HepG2 (cell line): ENCODE results near the gene SLC17A9. TPM values are rescaled to one million over a fixed set of nuclear protein-coding genes. Genes with fewer than 3 reads are reported as not detected.
A peak's percentile ranks its signal among the peaks of the same experiment; 100 is the strongest.

ENCODE experiments used
- FOXC1 ChIP-seq: sonication (generic); formaldehyde crosslinking; IDR thresholded peaks from 2 replicates; pipeline ENCODE4 v1.8.0; 2022; ENCODE audit warnings: mild to moderate bottlenecking, missing genetic modification reagents, borderline replicate concordance
- JUNB ChIP-seq: sonication (generic); formaldehyde crosslinking; IDR thresholded peaks from 2 replicates; pipeline ENCODE4 v1.8.0; 2022; ENCODE audit warnings: missing genetic modification reagents, mild to moderate bottlenecking, borderline replicate concordance
- NFYB ChIP-seq: sonication (generic); formaldehyde crosslinking; IDR thresholded peaks from 2 replicates; pipeline ENCODE4 v1.4.0; 2020; ENCODE audit warnings: missing genetic modification reagents
- SMAD3 ChIP-seq: sonication (generic); formaldehyde crosslinking; IDR thresholded peaks from 2 replicates; pipeline ENCODE4 v1.4.0; 2020; ENCODE audit warnings: missing genetic modification reagents
- ZBTB7A ChIP-seq: sonication (generic); formaldehyde crosslinking; IDR thresholded peaks from 2 replicates; pipeline ENCODE4 v1.8.0; 2022; ENCODE audit warnings: mild to moderate bottlenecking, missing genetic modification reagents
- ZNF280D ChIP-seq: sonication (generic); formaldehyde crosslinking; IDR thresholded peaks from 2 replicates; pipeline ENCODE4 v1.5.1; 2020; ENCODE audit warnings: mild to moderate bottlenecking, missing genetic modification reagents
- ZNF407 ChIP-seq: sonication (generic); formaldehyde crosslinking; IDR thresholded peaks from one replicate; pipeline ENCODE4 v1.5.1; 2020; ENCODE audit warnings: mild to moderate bottlenecking, missing genetic modification reagents; ENCODE audit errors: not compliant biosample characterization
- ZNF562 ChIP-seq: sonication (generic); formaldehyde crosslinking; IDR thresholded peaks from 2 replicates; pipeline ENCODE4 v1.8.0; 2022; ENCODE audit warnings: missing genetic modification reagents, borderline replicate concordance
- ZNF891 ChIP-seq: sonication (generic); formaldehyde crosslinking; IDR thresholded peaks from 2 replicates; pipeline ENCODE4 v1.5.0; 2020; ENCODE audit warnings: mild to moderate bottlenecking, missing genetic modification reagents
- polyA plus RNA-seq, 8 experiments: library from polyadenylated mRNA; depleted of rRNA in 3 of 8; stranded (reverse) in 7 of 8; unstranded in 1 of 8; fragments of >200 nt; fragmentation: Illumina TruSeq in 4 of 8; extraction: Trizol in 4 of 8; gene quantifications; 2 replicates each; pipeline versions ENCODE4 v1.2.1 to v1.2.3, GENCODE V29; 2011 to 2016; ENCODE audit warnings: low read depth in 4 of 8, missing spikeins in 1 of 8, mixed read lengths in 1 of 8; ENCODE audit not compliant: insufficient read depth in 1 of 8
- total RNA-seq, 5 experiments: library from RNA; depleted of rRNA; stranded (reverse); fragments of >200 nt; fragmentation: Illumina TruSeq; extraction: Trizol; gene quantifications; 2 replicates each; pipeline ENCODE4 v1.2.3, GENCODE V29; 2016; ENCODE audit warnings: low read depth in 1 of 5
- TF ChIP-seq, protein P1 (sequence below): sonication (generic); formaldehyde crosslinking; IDR thresholded peaks from 2 replicates; pipeline ENCODE4 v1.5.1; 2020; ENCODE audit warnings: mild to moderate bottlenecking, missing genetic modification reagents, borderline replicate concordance

The SLC17A9 gene
- total and polyA plus RNA-seq, 2 of the 13 experiments (the other 11 are each of a cell fraction or from before 2014, with no cell fraction given) = 110 to 191 TPM

DNA sequence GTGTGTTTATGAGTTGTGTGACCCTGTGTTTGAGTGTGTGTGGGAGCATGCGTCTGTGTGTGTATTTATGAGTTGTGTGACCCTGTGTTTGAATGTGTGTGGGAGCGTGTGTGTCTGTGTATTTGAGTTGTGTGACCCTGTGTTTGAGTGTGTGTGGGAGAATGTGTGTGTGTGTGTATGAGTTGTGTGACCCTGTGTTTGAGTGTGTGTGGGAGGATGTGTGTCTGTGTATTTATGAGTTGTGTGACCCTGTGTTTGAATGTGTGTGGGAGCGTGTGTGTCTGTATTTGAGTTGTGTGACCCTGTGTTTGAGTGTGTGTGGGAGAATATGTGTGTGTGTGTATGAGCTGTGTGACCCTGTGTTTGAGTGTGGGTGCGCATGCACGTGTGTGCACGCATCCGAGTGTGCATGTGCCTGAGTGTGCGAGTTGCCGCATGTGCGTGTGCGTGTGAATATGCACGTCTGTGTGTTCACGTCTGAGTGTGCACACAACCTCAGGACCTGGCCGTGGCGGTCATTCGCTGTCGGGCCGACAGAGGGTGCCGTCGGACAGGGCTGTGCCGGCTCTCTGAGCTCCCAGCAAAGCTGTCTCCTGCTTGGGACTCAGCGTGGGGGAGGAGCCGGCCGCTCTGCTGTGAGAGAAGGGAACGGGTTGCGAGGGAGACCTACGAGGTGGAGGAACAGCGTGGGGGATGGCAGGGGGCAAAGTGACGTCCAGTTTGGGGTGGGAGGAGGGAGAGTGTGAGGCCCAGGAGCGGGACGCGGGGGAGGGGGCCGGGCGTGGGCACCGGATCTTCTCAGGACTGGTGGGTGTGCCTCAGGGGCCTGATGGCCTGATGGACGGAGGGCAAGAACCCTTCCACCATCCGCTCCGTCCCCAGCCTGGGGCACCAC lies 19.7 kb downstream of the SLC17A9 start (continued):
- TF ChIP-seq FOXC1 (CRISPR knock-in tag) (peak; percentile 67; the same call in 1 of the 2 replicates), NFYB (CRISPR knock-in tag) (no peak), ZNF280D (CRISPR knock-in tag) (peak; percentile 43; the same call in 1 of the 2 replicates), ZNF562 (CRISPR knock-in tag) (no peak), ZNF407 (no peak), ZNF891 (CRISPR knock-in tag) (peak; percentile 39; the same call in 1 of the 2 replicates), SMAD3 (CRISPR knock-in tag) (peak; percentile 88), ZBTB7A (no peak), JUNB (peak; percentile 26; the same call in 1 of the 2 replicates)
- TF ChIP-seq, protein P1, sequence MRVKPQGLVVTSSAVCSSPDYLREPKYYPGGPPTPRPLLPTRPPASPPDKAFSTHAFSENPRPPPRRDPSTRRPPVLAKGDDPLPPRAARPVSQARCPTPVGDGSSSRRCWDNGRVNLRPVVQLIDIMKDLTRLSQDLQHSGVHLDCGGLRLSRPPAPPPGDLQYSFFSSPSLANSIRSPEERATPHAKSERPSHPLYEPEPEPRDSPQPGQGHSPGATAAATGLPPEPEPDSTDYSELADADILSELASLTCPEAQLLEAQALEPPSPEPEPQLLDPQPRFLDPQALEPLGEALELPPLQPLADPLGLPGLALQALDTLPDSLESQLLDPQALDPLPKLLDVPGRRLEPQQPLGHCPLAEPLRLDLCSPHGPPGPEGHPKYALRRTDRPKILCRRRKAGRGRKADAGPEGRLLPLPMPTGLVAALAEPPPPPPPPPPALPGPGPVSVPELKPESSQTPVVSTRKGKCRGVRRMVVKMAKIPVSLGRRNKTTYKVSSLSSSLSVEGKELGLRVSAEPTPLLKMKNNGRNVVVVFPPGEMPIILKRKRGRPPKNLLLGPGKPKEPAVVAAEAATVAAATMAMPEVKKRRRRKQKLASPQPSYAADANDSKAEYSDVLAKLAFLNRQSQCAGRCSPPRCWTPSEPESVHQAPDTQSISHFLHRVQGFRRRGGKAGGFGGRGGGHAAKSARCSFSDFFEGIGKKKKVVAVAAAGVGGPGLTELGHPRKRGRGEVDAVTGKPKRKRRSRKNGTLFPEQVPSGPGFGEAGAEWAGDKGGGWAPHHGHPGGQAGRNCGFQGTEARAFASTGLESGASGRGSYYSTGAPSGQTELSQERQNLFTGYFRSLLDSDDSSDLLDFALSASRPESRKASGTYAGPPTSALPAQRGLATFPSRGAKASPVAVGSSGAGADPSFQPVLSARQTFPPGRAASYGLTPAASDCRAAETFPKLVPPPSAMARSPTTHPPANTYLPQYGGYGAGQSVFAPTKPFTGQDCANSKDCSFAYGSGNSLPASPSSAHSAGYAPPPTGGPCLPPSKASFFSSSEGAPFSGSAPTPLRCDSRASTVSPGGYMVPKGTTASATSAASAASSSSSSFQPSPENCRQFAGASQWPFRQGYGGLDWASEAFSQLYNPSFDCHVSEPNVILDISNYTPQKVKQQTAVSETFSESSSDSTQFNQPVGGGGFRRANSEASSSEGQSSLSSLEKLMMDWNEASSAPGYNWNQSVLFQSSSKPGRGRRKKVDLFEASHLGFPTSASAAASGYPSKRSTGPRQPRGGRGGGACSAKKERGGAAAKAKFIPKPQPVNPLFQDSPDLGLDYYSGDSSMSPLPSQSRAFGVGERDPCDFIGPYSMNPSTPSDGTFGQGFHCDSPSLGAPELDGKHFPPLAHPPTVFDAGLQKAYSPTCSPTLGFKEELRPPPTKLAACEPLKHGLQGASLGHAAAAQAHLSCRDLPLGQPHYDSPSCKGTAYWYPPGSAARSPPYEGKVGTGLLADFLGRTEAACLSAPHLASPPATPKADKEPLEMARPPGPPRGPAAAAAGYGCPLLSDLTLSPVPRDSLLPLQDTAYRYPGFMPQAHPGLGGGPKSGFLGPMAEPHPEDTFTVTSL (CRISPR knock-in tag) = no peak
